ENCODE results near the gene POLD2. TPM values are rescaled to one million over a fixed set of nuclear protein-coding genes. Genes with fewer than 3 reads are reported as not detected.

POLD2 gene
- total and polyA plus RNA-seq, 2 donors (not counting 3 experiments of a cell fraction or from before 2014, with no cell fraction given) = 96.5 to 122 TPM

- intact Hi-C loops (cut with micrococcal nuclease) (no loop called here), dilution Hi-C loops (cut with MboI; ENCODE audit: extremely low pct_ligation_motif_present, low sequenced_read_pairs) (no loop called here)
- H3K79me2 ChIP-seq (ENCODE audit: control insufficient read depth, insufficient read depth, low read length) = no peaks in the 10 kb centered on the region
- no peak for TF ChIP-seq POLR2AphosphoS5 (IDR thresholded peaks at IDR 0.05; ENCODE audit: insufficient read depth, low read depth, low read length)
- no peak overlapping the region for H3K4me2 ChIP-seq (ENCODE audit: insufficient read depth, low read length)
- POLR2A ChIA-PET = no interaction called here
- no peaks in the 10 kb centered on the region for H4K20me1 ChIP-seq (replicated peaks; ENCODE audit: control insufficient read depth, extremely low read depth, insufficient read depth, low read length)
- no peaks in the 10 kb centered on the region for H3K9me3 ChIP-seq (replicated peaks; ENCODE audit: control insufficient read depth, insufficient read depth, low read length)
- H3K4me1 ChIP-seq (ENCODE audit: control insufficient read depth, extremely low read depth, insufficient read depth, low read length) = no peaks in the 10 kb centered on the region
- CTCF ChIA-PET = interaction anchor here (1.1 to 1.7 kb wide), 2 partner anchors 13 to 27 kb away, joined by 3 to 5 read pairs; partner anchors contain the start of gene POLD2
- no TSS peak for BruUV-seq (replicated peaks)
- H3K36me3 ChIP-seq (ENCODE audit: control insufficient read depth in 2 of 2, extremely low read depth in 1 of 2, insufficient read depth in 2 of 2, low read length in 2 of 2) = no peaks in the 10 kb centered on the region
- DNase-seq (ENCODE audit: low read depth, low spot score) (no peak), FAIRE-seq (no peak)
- no peak overlapping the region for H3K9ac ChIP-seq (replicated peaks; ENCODE audit: extremely low read depth, insufficient read depth, low read length)
- peaks cover 16 to 17% of the 10 kb centered on the region in 2 experiments for H3K27me3 ChIP-seq (ENCODE audit: control insufficient read depth in 2 of 2, insufficient read depth in 2 of 2, low read length in 2 of 2)
- H3K9me1 ChIP-seq (replicated peaks; ENCODE audit: control insufficient read depth, extremely low read depth, insufficient read depth, low read length) = no peaks in the 10 kb centered on the region
- H3K4me3 ChIP-seq (replicated peaks in 1 of 3; ENCODE audit: insufficient read depth in 1 of 3, low read depth in 1 of 3, low read length in 3 of 3) = no peak overlapping the region
- H3K27ac ChIP-seq (ENCODE audit: insufficient read depth, low read depth, low read length) = no peak overlapping the region
- no peak overlapping the region for H2AFZ ChIP-seq (ENCODE audit: low read depth, low read length)
Observed at GRCh38 chr7:44150466-44150832, 27.1 kb upstream of the POLD2 start.

GRCh38 chr7:44149571-44150465 is 26.5 kb upstream of the POLD2 start:
- Histone ChIP-seq H3K4me1 (ENCODE audit: control insufficient read depth, extremely low read depth, insufficient read depth, low read length) (no peaks in the 10 kb centered on the region), H3K9ac (replicated peaks; ENCODE audit: extremely low read depth, insufficient read depth, low read length) (no peak overlapping the region), H3K9me1 (replicated peaks; ENCODE audit: control insufficient read depth, extremely low read depth, insufficient read depth, low read length) (no peaks in the 10 kb centered on the region), H3K4me3 (replicated peaks in 1 of 3; ENCODE audit: insufficient read depth in 1 of 3, low read depth in 1 of 3, low read length in 3 of 3) (no peak overlapping the region), H3K27me3 (ENCODE audit: control insufficient read depth in 2 of 2, insufficient read depth in 2 of 2, low read length in 2 of 2) (peaks cover 21 to 24% of the 10 kb centered on the region in 2 experiments), H3K9me3 (replicated peaks; ENCODE audit: control insufficient read depth, insufficient read depth, low read length) (no peaks in the 10 kb centered on the region), H3K27ac (ENCODE audit: insufficient read depth, low read depth, low read length) (no peak overlapping the region), H2AFZ (ENCODE audit: low read depth, low read length) (no peak overlapping the region), H3K79me2 (ENCODE audit: control insufficient read depth, insufficient read depth, low read length) (no peaks in the 10 kb centered on the region), H3K4me2 (ENCODE audit: insufficient read depth, low read length) (no peak overlapping the region), H3K36me3 (ENCODE audit: control insufficient read depth in 2 of 2, extremely low read depth in 1 of 2, insufficient read depth in 2 of 2, low read length in 2 of 2) (no peaks in the 10 kb centered on the region), H4K20me1 (replicated peaks; ENCODE audit: control insufficient read depth, extremely low read depth, insufficient read depth, low read length) (no peaks in the 10 kb centered on the region)
- dilution Hi-C loops (cut with MboI; ENCODE audit: extremely low pct_ligation_motif_present, low sequenced_read_pairs) (no loop called here), intact Hi-C loops (cut with micrococcal nuclease) (no loop called here)
- BruUV-seq (replicated peaks) = no TSS peak
- TF ChIP-seq GATA2 (IDR thresholded peaks at IDR 0.05; ENCODE audit: insufficient read depth, insufficient read length, low read depth, low read length) (no peak), POLR2AphosphoS5 (IDR thresholded peaks at IDR 0.05; ENCODE audit: insufficient read depth, low read depth, low read length) (no peak), JUN (IDR thresholded peaks at IDR 0.05; ENCODE audit: borderline replicate concordance, insufficient read depth, insufficient read length, low read depth) (no peak), POLR2A (IDR thresholded peaks at IDR 0.05; ENCODE audit: low read depth, low read length) (no peak), EZH2 (IDR thresholded peaks at IDR 0.05; ENCODE audit: borderline replicate concordance, low read depth, low read length, severe bottlenecking) (no peak), MAX (IDR thresholded peaks at IDR 0.05; ENCODE audit: insufficient read depth, insufficient read length) (no peak)
- FAIRE-seq (no peak), DNase-seq (ENCODE audit: low read depth, low spot score) (no peak)
- POLR2A ChIA-PET = no interaction called here
- CTCF ChIA-PET = interaction anchor here (1.1 to 1.7 kb wide), 2 partner anchors 14 to 27 kb away, joined by 3 to 5 read pairs; partner anchors contain the start of gene POLD2
